HG03108 (cell line): ENCODE results near the gene MBNL2.

Experiments
- ATAC-seq: cut with Tn5 transposase; IDR thresholded peaks from one replicate; pipeline ENCODE4 v1.9.1; 2021; ENCODE audit warnings: moderate library complexity; ENCODE audit not compliant: unreplicated experiment

MBNL2 gene

DNA sequence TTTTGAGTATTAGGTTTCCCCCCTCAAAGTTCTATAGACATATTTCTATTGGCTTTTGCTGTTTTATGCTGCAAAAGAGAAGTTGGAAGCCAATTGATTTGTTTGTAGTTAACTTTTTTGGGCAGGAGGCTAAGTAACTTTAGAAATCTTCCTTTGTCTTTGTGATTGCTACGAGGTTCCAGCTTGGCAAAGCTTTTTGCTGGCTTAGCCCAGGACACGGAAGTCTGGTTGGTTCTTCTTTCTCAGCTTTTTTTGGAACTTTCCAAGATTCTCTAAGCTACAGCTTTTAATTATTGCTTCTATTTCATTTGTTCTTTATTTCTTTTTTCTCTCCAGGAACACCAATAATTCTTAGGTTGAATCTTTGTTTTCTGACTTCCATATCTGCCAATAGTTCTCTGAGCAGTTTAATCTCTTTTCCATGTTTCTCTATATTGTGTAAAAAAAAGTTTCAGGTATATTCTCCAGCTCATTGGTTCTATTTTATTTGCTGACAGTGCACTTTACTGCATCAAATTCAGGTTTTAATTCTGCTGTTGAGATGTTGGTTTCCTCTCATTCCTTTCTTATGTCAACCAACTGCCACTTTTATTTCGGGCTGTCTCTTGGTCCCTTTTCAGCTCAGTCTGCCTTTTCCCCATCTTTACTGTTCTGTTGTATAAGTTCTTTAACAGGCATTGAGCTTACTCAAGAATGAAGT, 27.8 kb downstream of the MBNL2 start:
- no peak for ATAC-seq

DNA sequence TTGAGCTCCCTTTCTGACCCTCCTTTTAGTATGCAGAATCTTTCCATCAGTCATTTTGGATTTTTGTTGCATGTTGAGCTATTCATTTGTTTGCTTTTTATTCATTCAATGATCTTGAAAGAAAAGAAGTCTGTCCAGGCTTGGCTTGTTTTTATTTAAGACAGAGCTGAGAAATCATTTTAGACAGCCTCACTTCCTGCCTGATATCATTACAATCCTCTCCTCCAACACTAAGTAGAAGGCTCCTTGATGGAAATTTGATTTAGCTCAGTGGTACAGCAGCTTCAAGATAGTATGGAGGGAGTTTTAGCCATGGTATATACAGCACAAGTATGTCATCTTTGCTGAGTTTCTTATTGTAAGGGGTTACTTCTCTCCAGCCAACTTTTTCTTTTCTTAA, 28.4 kb downstream of the MBNL2 start:
- ATAC-seq, result no peak

DNA sequence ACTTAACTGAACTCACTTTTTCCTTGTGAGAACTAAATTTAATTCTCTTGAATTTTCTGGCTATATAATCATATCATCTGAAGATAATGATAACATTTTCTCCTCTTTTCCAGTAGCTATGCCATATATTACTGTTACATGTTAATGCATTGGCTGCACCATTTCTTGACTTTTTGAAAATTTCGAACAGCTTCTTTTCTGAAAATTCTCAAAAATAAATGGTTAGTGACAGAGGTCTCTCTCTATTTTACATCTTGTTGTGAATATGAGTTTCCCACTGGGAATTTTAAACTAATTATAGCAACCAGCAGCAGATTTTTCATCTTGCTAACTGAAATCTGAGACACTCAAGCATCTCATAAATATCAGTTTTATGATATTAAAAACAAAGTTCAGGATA, 30.6 kb downstream of the MBNL2 start:
- ATAC-seq, result no peak

DNA sequence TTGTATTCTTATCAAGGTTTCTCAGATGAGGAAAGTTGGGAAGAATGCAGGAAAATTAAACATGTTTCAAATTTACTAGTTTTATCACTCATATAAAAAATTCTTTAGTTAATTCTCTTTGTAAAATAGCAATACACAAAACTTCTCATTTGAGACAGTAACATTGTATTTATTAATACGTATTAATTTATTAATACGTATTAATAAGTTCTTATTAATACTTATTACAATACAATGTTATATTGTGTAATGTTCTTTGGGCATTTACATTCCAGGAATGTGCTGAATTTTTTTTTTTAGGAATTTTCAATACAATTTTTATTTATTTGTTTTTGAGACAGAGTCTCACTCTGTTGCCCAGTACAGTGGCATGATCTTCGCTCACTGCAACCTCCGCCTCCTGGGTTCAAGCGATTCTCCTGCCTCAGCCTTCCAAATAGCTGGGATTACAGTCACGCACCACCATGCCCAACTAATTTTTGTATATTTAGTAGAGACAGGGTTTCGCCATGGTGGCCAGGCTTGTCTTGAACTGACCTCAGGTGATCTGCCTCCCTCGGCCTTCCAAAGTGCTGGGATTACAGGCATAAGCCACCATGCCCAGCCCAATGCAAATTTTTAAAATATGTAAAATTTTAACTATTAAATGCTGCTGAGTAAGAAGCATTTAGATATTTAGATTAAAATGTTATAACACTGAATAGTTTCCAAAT, 31.6 kb downstream of the MBNL2 start:
- ATAC-seq, result no peak

DNA sequence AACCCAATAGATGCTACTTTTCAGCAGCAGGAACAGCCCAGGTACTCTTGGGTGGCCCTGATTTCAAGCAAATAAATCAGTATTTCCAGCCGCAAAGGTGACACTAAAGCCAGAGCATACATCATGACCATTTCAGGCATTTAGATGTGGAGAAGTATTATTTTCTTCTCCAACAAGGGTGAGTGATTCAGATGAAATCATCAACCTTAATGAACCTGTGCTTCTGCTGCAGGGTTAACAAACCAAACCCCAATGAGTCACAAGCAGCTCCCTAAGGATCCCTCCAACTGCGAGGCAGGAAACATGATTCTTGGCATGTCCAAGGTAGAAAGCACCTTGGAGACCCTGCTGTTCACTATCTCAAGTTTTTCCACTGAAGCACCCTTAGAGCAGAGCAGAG, 32.7 kb downstream of the MBNL2 start:
- ATAC-seq, result no peak

DNA sequence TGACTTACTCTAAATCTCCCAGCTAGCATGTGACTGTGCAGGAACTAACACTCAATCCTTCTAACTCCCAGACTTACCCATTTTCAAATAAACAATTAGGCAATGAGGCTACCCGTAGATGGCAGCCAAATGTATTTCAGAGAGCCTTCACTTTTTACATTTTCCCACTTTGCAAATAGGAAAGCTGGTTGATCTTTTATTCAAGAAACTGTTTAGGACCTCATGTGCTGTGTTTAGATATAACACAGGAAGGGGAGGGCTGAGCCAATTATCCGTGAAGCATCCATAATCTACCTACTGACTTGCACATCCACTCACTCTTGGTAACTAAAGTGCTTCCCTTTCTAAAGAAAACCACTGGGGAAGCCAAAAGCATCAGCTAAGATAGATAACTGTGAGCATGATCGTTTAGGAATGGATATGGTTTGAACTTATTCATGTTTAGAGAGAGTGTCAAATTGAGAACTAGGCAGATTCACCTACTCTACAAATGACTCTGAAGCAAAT, 33.4 kb downstream of the MBNL2 start:
- ATAC-seq, result no peak

DNA sequence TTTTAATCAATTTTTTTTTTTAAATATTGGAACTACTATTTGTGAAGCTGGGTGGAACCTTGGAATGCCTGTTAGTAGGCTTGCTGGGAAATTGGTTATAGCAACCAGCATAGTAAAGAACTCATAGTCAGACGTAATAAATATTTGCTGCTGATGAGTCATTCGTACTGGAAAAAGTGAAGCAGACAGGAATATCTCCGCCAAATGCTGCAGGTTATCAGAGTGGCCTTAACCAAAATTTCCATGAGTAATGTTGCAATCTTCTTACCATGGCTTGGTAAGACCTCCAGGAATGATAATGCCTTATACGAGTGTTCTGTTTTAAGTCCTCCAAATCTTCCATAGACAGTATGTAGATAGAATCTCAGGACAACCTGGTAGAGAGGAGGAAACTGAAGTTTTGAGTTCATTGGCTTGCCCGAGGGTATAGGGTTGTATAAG, 34.2 kb downstream of the MBNL2 start:
- no peak for ATAC-seq

DNA sequence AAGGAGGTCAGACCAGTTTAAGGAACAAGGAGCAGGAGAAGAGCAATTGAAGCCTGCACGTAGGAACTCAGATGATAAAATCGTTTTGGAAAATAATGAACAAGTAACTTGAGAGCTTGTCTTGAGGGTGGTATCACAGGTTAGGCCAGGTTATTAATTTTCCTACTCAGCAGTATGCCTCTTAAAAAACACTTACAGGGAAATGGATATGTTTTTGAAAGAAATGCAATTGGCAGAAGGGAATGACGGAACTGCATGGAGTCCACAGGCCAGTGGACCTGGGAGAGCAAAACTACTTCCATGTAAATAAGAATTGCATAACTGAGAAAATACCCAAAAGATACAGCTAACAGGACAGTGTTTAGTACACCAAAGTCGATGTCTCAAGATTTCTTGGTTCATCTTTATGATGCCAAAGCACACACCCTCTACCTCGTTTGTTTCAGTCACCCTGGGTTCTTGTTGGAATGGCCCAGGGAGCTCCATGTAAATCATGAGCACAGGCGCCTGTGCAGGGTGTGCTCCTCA, 35.2 kb downstream of the MBNL2 start:
- ATAC-seq, result no peak

DNA sequence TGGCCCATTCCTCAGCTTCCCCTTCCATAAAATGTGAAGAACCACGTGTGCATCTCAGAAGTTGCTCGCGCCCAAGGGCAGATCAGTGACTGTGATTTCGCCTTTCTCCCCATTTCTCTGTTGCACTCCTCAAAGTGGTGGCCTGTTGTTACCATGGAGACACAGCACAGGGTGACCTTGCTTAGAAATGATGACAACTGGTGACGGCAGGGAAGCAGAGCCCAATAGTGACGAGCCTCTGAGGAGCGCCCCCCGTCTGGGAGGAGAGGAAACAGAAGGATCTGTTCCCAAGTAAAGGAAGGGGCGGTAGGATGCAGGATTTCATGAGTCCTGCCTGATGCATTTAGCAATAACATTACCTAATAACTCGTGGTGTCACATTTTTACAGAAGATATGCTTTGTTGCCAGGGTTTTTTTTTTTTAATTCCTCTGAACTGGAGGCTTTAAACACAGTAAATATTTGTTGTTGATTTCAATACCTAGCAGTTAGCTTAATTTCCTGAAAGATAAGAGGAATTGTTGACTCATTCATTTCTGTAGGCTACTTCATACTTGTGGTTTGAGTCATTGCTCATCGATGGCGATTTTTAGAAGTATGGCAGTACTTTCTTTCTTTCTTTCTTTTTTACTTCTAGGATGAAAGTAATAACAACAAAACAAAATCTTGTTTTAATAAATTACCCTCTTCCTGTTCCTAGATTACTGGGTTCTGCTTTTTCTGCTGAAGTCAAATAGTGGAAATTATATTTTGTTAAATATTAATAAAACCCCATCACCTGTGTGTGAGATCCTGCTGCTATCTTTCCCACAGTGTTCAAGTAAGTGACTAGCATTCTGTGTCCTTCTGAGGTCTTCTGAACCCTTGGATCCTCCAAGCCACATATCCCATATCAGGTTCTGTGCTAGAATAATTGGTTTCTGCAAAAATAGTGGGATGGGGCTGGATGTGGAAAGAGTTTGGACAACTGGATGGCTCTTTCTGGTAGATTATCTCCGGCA, 36.0 kb downstream of the MBNL2 start:
- ATAC-seq, result peak; percentile 82

DNA sequence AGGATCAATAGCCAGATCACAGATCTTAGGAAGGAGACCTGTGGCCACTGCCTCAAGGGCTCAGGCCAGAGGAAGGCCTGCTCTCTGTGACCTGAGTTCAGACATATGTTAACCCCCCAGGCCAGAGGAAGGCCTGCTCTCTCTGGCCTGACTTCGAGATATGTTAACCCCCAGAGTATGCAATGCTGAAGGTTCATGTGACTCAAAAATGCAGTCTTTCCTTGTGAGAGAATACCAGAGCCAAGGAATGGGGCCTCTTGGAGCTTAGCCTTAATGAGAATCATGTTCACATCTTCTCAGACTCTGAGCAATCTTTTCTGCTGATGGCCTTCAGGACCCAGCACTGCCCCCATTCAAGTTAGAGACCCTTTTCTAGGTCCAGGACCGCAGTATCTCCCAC, 36.7 kb downstream of the MBNL2 start:
- ATAC-seq, result no peak

DNA sequence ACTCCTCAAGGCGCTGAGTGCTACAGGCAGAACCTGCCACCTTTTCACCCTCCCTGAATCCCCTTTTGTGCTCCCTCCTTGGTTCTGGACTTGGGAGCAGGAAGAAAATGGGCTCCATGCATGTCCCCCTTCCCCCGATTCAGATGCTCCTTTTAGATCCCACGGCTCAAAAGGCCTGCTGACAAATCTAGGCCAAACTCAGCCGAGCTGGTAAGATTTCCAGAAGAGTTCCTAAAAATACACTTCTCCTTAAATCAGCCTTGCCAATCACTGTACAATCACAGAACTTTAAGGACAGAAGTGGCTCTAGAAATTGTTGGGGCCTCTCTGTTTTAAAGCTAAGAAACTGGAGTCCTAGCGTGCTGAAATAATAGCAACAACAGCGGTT, 37.3 kb downstream of the MBNL2 start:
- ATAC-seq, result no peak

DNA sequence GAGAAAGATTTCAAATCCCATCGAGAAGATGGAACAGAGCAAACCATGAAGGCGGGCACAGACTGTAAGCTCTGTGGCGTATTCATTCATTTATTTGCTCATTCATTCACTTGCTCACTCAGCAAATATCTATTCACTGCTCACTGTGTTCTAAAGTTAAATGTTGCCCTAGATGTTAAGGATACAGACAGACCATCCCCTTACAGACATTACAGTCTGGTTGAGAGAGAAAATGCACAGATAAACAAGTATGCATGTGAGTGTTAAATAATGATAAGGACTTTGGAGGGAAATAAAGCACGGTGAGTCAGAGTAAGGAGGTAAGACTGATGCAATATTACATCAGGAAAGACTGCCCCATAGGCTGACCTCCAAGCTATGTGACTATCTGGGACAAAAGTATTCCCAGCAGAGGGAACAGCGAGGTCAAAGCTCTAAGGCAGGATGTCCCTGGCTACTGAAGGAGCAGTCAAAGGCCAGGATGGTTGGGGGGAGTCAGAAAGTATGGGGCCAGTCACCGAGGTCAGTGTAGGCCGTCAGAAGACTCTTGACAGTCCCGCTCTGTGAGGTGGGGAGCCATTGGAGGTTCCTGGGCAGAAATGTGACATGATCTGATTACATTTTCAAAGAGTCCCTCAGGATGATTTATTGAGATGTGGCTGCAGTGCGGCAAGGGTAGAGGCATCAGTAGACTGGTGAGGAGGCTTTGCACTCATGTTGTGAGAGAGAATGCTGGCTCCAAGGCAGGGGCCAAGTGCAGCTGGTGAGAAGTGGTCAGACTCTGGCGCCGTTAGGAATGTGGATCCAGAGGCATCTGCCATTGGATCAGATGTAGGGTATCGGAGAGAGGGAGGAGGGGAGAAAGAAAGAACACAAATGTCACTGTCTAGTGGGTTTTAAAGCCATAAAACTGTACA, 37.9 kb downstream of the MBNL2 start:
- ATAC-seq, result no peak

DNA sequence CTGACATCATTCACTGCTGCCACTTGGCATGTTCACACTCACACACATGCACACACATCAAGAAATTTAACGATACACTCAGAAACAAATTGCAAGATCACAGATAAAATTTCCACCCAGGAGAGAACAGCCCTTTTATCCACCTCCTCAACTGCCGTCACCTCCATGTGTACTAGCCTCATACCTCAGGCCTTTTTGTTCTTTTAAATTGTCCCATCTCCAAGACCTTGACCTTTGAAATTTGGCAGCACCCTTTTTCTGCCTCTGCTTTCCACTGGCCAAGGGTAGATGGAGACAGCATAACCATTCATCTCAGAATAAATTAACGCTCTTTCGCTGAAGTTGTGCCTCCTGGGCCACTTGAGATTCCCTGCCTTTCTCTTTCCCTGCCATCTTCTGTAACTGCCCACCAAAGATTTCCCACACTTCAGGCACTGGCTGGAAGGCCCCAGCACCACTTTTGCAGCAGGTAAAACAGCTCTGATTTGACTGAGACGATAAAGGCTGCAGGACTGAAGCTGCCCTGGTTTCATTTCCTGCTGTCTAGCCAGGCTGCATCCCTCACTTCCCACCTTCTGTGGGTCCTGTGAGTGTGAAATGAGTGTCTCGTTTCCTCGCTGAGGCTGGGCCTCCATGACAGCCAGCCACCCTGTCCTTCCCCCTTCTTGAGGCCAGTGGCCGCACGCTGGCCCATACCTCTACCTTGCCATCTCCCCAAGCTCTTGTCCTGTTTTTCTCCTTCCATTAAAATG, 39.3 kb downstream of the MBNL2 start:
- no peak for ATAC-seq

DNA sequence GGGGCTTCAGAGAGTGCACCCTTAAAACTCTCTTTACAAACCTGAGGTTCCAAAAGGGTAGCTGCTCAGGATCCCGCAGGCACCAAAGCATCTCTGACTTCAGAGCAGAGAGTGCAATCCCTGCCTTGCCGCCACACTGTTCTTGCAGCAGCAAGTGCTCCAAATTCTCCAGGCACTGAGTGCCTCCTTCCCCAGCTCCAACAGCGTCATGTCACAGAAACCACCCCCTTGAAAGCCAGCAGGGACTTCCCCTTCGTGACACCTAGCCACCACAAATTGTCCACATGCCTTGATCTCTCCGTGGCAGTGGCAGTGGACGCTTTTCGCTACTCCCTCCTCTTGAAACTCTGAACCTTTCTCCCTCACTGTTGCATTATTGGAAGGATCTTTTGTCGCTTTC, 39.9 kb downstream of the MBNL2 start:
- no peak for ATAC-seq

DNA sequence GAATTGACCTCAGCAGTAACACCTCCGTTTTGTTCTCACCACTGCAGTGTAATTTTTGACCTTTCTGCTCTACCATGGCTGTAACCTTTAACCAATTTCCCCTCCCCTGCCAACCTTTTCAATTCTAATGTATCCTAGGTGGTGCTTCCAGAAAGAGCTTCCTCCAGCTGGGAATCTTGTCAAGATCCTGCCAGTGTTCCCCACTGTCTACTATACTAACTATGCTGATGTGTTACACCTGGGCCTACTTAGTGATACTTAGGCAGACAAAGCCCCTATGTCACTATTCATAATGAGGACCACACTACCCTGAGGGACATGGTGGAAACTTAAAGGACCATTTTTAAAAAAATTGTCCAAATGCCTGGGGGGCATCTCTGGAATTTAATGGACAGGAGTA, 41.0 kb downstream of the MBNL2 start:
- no peak for ATAC-seq

DNA sequence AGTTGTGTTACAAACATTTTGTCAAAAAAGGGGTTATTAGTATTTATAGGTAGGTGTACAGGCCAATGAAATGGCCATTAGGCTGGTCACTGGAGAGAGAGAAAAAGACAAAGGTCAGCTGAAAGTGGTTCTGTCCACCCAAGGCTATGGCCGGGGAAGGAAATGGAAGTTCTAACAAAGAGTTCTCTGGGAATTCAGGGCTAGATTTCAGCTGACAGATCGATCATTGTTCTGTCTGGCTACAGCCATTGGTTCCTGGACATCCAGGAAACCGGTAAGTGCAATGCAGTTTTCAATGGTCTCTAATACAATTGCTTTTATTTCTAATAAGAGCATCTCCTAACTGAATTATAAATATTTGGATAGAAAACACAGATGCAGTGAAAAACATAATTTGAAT, 42.5 kb downstream of the MBNL2 start:
- ATAC-seq, result no peak

DNA sequence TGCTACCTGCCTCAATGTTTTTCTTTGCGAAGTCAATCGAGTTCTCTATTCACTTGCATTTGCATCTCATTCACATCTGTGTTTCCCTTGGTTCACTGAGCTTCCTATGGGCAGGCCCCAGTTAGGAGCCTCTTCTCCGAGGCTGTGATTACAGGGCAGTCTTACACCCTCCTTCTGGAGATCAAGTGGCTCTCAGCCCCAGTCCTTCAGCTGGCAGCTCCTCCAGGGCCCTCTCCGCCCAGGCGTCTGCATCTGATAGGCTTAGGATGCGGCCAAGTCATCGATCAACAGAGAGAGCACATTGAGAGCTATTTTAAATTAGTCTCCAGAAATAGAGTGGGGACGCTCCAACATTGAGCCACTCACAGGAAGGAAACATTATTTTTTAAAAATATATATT, 44.2 kb downstream of the MBNL2 start:
- no peak for ATAC-seq

DNA sequence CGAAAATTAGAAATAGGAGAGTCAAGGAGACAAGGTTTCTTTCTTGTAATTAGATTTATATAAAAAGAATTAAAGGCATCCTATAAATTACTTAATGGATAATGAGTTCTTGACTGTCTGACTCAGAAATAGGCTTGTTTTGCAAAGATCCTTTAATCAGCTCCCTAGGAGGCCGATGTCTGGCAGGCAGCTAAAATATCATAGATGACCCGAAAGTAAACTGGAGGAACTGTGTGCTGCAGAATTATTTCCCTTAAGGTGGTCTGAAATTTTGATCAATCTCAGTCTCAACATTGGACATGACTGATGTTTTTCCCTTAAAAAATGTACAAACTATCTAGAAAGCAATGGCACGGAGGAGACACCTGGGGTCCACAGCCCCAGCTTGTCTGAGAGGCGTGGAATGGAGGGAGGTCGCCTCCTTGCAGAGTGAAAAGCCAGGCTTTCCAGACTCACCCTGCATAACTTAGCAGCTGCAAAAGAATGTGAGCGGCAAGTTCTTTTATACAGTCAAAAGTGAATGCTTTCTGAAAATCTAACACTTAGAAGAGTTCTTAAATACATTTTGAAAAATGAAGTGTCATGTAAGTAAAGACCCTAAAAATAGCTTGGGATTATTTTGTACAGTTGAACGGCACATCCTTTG, 44.8 kb downstream of the MBNL2 start:
- no peak for ATAC-seq
